ENCODE measurements around the gene GPR153.
"Not testable (repeated sequence)": the region's sequence is repeated elsewhere in the genome, so short reads cannot be mapped to it uniquely, and the experiment has no call there.

GPR153 gene

DNA sequence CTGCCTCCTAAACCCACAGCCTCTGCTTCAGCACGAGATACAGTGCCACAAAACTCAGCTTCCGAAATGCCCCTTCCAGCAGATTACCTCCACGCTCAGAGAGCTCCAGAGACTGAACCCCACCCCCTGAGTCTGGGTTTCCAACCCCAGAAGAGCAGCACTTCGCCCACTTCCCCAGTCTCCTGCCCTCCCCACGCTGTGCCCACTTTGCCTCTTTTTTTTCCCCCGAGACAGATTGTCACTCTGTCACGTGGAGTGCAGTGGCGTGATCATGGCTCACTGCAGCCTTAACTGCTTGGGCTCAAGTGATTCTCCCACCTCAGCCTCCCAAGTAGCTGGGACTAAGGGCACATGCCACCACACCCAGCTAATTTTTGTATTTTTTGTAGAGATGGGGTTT, 35.2 kb downstream of the GPR153 start:
- H3K27ac ChIP-seq: no peak overlapping the region
- no peak for DNase-seq (ENCODE audit: low spot score)
- no peak overlapping the region for H3K4me3 ChIP-seq
- TF ChIP-seq CTCF (IDR thresholded peaks at IDR 0.05): no peak

DNA sequence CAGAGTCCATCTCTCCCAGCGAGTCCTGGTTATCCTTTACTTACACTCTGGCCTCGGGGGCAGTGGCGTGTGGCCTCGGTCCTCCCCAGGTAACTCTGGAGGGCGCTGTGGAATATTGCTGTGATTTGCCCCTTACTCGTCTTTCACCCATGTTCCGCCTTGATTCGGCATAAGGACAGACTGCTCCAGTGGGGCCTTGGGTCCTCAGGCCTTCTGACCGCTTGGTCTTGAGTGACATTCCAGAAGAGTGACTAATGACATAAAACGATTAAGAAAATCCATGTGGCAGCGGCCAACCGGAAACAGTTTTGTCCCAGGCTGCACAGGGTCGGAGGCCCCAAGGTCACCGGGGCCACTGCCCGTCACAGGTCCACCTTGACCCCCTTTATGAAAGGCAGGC, 36.2 kb downstream of the GPR153 start:
- Histone ChIP-seq H3K4me3 (no peak overlapping the region), H3K27ac (no peak overlapping the region)
- no peak for TF ChIP-seq CTCF (IDR thresholded peaks at IDR 0.05)
- no peak for DNase-seq (ENCODE audit: low spot score)

DNA sequence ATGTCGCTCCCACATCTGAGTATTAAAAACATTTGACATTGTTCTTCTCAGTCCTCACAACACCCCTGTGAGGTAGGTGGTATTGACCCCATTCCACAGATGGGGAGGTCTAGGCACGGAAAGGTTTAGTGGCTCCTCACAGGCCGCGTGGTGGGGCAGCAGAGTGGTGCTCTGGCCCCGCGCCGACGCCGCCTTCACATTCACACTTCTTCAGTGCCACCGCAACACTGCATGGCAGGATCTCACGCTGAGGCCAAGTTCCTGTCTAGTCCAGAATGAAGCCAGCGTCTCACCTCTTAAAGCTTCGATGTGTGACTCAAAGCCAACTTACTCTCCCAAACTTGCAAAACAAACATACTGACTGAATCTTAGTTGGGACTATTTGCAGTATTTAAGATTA, 37.3 kb downstream of the GPR153 start:
- Histone ChIP-seq H3K27ac (peak overlapping the region in 1 of 2 donors; percentile 41), H3K4me3 (no peak overlapping the region)
- TF ChIP-seq CTCF (IDR thresholded peaks at IDR 0.05): no peak
- no peak for DNase-seq (ENCODE audit: low spot score)

- DNase-seq (ENCODE audit: low spot score): no peak
- Histone ChIP-seq H3K4me3 (no peak overlapping the region), H3K27ac (peak overlapping the region in 1 of 2 donors; percentile 41)
- TF ChIP-seq CTCF (IDR thresholded peaks at IDR 0.05): no peak
These were observed 38.3 kb downstream of the GPR153 start for GRCh38 chr1:6222636-6223035.

GRCh38 chr1:6221210-6221784, 39.6 kb downstream of the GPR153 start:
- no peak overlapping the region for H3K27ac ChIP-seq
- no peak overlapping the region for H3K4me3 ChIP-seq
- no peak for TF ChIP-seq CTCF (IDR thresholded peaks at IDR 0.05)
- no peak for DNase-seq (ENCODE audit: low spot score)

GRCh38 chr1:6220236-6220635, 40.7 kb downstream of the GPR153 start:
- H3K4me3 ChIP-seq: no peak overlapping the region
- DNase-seq (ENCODE audit: low spot score): no peak
- H3K27ac ChIP-seq: no peak overlapping the region
- TF ChIP-seq CTCF (IDR thresholded peaks at IDR 0.05): no peak

DNA sequence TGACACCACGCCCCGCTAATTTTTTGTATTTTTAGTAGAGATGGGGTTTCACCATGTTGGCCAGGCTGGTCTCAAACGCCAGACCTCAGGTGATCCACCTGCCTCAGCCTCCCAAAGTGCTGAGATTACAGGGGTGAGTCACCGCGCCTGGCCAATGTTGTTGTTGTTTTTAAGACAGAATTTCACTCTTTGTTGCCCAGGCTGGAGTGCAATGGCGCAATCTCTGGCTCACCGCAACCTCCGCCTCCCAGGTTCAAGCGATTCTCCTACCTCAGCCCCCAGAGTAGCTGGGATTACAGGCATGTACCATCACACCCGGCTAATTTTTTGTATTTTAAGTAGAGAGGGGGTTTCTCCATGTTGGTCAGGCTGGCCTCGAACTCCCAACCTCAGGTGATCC, 41.3 kb downstream of the GPR153 start:
- not testable (repeated sequence) for H3K27ac ChIP-seq; DNase-seq (ENCODE audit: low spot score); H3K4me3 ChIP-seq

Measured in coronary artery (tissue), 2 donors.